OCI-LY7 (cell line): ENCODE results near the gene TMEM132E. TPM values are rescaled to one million over a fixed set of nuclear protein-coding genes. Genes with fewer than 3 reads are reported as not detected.

Experiments used
- BruUV-seq: library from RNA; stranded (reverse); fragments of 400-500 nt; replicated peaks from 2 replicates; lab custom pipeline; 2021; lab: Mats Ljungman, UMichigan
- CTCF ChIA-PET: fragments of 300-600 bp; sonication (Branson Sonifier 250); formaldehyde crosslinking; loops from one replicate; lab custom pipeline; 2022; ENCODE audit warnings: antibody characterized with exemption; ENCODE audit not compliant: unreplicated experiment; lab: Charles Lee
- POLR2A ChIA-PET: fragments of 300-600 bp; sonication (Branson Sonifier 250); formaldehyde crosslinking; loops from one replicate; lab custom pipeline; 2022; ENCODE audit warnings: antibody characterized with exemption; lab: Charles Lee
- DNase-seq: peaks from one replicate; pipeline ENCODE4 v3.0.0-alpha.2; 2015; ENCODE audit warnings: low spot score
- H2AFZ ChIP-seq: fragments of 200-600 bp; sonication (generic), shearing (Covaris generic); 2 replicates; pipeline ENCODE4 v1.6.1; 2014; ENCODE audit warnings: mild to moderate bottlenecking, antibody characterized with exemption, low read length, moderate library complexity
- H3K27ac ChIP-seq: fragments of 200-600 bp; sonication (generic); 2 replicates; pipeline ENCODE4 v1.5.1; 2014; ENCODE audit warnings: mixed run types, low read depth, mild to moderate bottlenecking, moderate library complexity, low read length, inconsistent platforms; ENCODE audit not compliant: poor library complexity, severe bottlenecking
- H3K36me3 ChIP-seq: fragments of 200-600 bp; sonication (generic); 2 replicates; pipeline ENCODE4 v1.6.1; 2014; ENCODE audit warnings: mild to moderate bottlenecking, antibody characterized with exemption, low read length, moderate library complexity, mixed read lengths; ENCODE audit not compliant: insufficient read depth
- H3K4me1 ChIP-seq: fragments of 200-600 bp; sonication (generic); 2 replicates; pipeline ENCODE4 v1.5.1; 2014; ENCODE audit warnings: mild to moderate bottlenecking, low read length; ENCODE audit not compliant: insufficient read depth, poor library complexity, severe bottlenecking
- H3K4me2 ChIP-seq: fragments of 200-600 bp; sonication (generic); 2 replicates; pipeline ENCODE4 v1.6.1; 2014; ENCODE audit warnings: mild to moderate bottlenecking, low read length
- H3K4me3 ChIP-seq: fragments of 200-600 bp; sonication (generic); 2 replicates; pipeline ENCODE4 v1.5.1; 2014; ENCODE audit warnings: mild to moderate bottlenecking, low read depth, low read length; ENCODE audit not compliant: poor library complexity, severe bottlenecking
- H3K79me2 ChIP-seq: fragments of 200-600 bp; sonication (generic); 2 replicates; pipeline ENCODE4 v1.6.1; 2016; ENCODE audit warnings: low read depth, mild to moderate bottlenecking, low read length, moderate library complexity, mixed read lengths; ENCODE audit not compliant: insufficient read depth
- H3K9me2 ChIP-seq: fragments of 200-600 bp; sonication (generic); 2 replicates; pipeline ENCODE4 v1.6.1; 2016; ENCODE audit warnings: mild to moderate bottlenecking, low read length, mixed read lengths; ENCODE audit not compliant: insufficient read depth
- H3K9me3 ChIP-seq: fragments of 200-600 bp; sonication (generic); 2 replicates; pipeline ENCODE4 v1.6.1; 2014; ENCODE audit warnings: mild to moderate bottlenecking, mixed run types, low read length, mixed read lengths
- H4K20me1 ChIP-seq: fragments of 200-600 bp; sonication (generic); 2 replicates; pipeline ENCODE4 v1.6.1; 2014; ENCODE audit warnings: mild to moderate bottlenecking, antibody characterized with exemption, low read length, moderate library complexity, mixed read lengths; ENCODE audit not compliant: insufficient read depth
- CTCF ChIP-seq: fragments of 200-600 bp; sonication (generic); conservative IDR thresholded peaks from 2 replicates; pipeline ENCODE4 v1.5.1; 2014; ENCODE audit warnings: mild to moderate bottlenecking, antibody characterized with exemption, low read length, moderate library complexity, mixed read lengths
- EZH2phosphoT487 ChIP-seq: fragments of 200-600 bp; sonication (generic); IDR thresholded peaks from 2 replicates; pipeline ENCODE4 v1.6.1; 2018; ENCODE audit warnings: low read depth, borderline replicate concordance, mild to moderate bottlenecking, mixed run types, antibody characterized with exemption, low read length, moderate library complexity, mixed read lengths
- intact Hi-C: fragments of 100-400 bp; cut with micrococcal nuclease; formaldehyde crosslinking; loops from one replicate; pipeline ENCODE4 v1.10.0; 2022; ENCODE audit not compliant: unreplicated experiment
- total RNA-seq, 2 experiments: library from RNA; depleted of rRNA in 1 of 2; stranded (reverse); fragments of >200 nt in 1 of 2; shearing (Covaris generic) in 1 of 2; gene quantifications; 2 replicates each; pipeline ENCODE4 v1.2.3, GENCODE V29; 2014 to 2022

Gene TMEM132E
- total RNA-seq, 2 experiments from 2014 or later: not detected

- H3K4me1 ChIP-seq: no peaks in the 10 kb centered on the region
- H3K9me2 ChIP-seq: no peaks in the 10 kb centered on the region
- no TSS peak for BruUV-seq
- no peaks in the 10 kb centered on the region for H3K36me3 ChIP-seq
- no peak overlapping the region for H2AFZ ChIP-seq
- no peak for DNase-seq
- POLR2A ChIA-PET: no interaction called here
- H3K4me3 ChIP-seq: no peak overlapping the region
- no peaks in the 10 kb centered on the region for H4K20me1 ChIP-seq
- H3K79me2 ChIP-seq: no peaks in the 10 kb centered on the region
- TF ChIP-seq EZH2phosphoT487: no peak
- no peak for TF ChIP-seq CTCF
- no peak overlapping the region for H3K4me2 ChIP-seq
- no peaks in the 10 kb centered on the region for H3K9me3 ChIP-seq
- H3K27ac ChIP-seq: no peak overlapping the region
- intact Hi-C loops: no loop called here
- CTCF ChIA-PET: no interaction called here
Measured at GRCh38 chr17:34656801-34657200, 77.4 kb downstream of the TMEM132E start.

GRCh38 chr17:34658811-34659560, 79.6 kb downstream of the TMEM132E start:
- BruUV-seq: no TSS peak
- no peaks in the 10 kb centered on the region for H4K20me1 ChIP-seq
- no peak overlapping the region for H3K4me2 ChIP-seq
- no peaks in the 10 kb centered on the region for H3K9me2 ChIP-seq
- TF ChIP-seq CTCF (no peak), EZH2phosphoT487 (no peak)
- intact Hi-C loops: no loop called here
- H3K36me3 ChIP-seq: no peaks in the 10 kb centered on the region
- POLR2A ChIA-PET: no interaction called here
- no peaks in the 10 kb centered on the region for H3K4me1 ChIP-seq
- no peak for DNase-seq
- CTCF ChIA-PET: no interaction called here
- no peaks in the 10 kb centered on the region for H3K79me2 ChIP-seq
- H3K27ac ChIP-seq: no peak overlapping the region
- H2AFZ ChIP-seq: no peak overlapping the region
- no peak overlapping the region for H3K4me3 ChIP-seq
- H3K9me3 ChIP-seq: no peaks in the 10 kb centered on the region

GRCh38 chr17:34663714-34664113, 84.3 kb downstream of the TMEM132E start:
- POLR2A ChIA-PET: no interaction called here
- no peak for DNase-seq
- CTCF ChIA-PET: no interaction called here

More at GRCh38 chr17:34663714-34664113, 84.3 kb downstream of the TMEM132E start:
- no peaks in the 10 kb centered on the region for H3K36me3 ChIP-seq
- no peaks in the 10 kb centered on the region for H4K20me1 ChIP-seq
- no peak overlapping the region for H3K4me3 ChIP-seq
- intact Hi-C loops: no loop called here
- no peaks in the 10 kb centered on the region for H3K9me2 ChIP-seq
- BruUV-seq: no TSS peak
- TF ChIP-seq EZH2phosphoT487 (no peak), CTCF (no peak)
- H3K9me3 ChIP-seq: no peaks in the 10 kb centered on the region
- no peaks in the 10 kb centered on the region for H3K4me1 ChIP-seq
- H3K27ac ChIP-seq: no peak overlapping the region
- no peak overlapping the region for H2AFZ ChIP-seq
- H3K79me2 ChIP-seq: no peaks in the 10 kb centered on the region
- H3K4me2 ChIP-seq: no peak overlapping the region
